MCF 10A (cell line): ENCODE measurements around the gene DHX30. TPM values are rescaled to one million over a fixed set of nuclear protein-coding genes. Genes with fewer than 3 reads are reported as not detected.

Experiments
- BruUV-seq: library from RNA; stranded (reverse); fragments of 400-500 nt; replicated peaks from 2 replicates; lab custom pipeline; 2021; lab: Mats Ljungman, UMichigan
- CTCF ChIA-PET: fragments of 300-600 bp; sonication (Branson Sonifier 250); formaldehyde crosslinking; extraction: SDS; loops from one replicate; lab custom pipeline; 2021; ENCODE audit warnings: antibody characterized with exemption, inconsistent platforms; lab: Yijun Ruan, JAX
- POLR2A ChIA-PET: fragments of 300-600, 350-650 bp; sonication (Branson Sonifier 250); formaldehyde crosslinking; extraction: SDS; loops from one replicate; lab custom pipeline; 2020; ENCODE audit warnings: antibody characterized with exemption, inconsistent platforms; lab: Yijun Ruan, JAX
- DNase-seq: peaks from one replicate; pipeline ENCODE4 v3.0.0-alpha.2; 2018; ENCODE audit not compliant: unreplicated experiment
- H3K27ac Mint-ChIP-seq: one replicate; pipeline ENCODE4 v1.8.0; 2022; ENCODE audit warnings: mild to moderate bottlenecking, low read depth, mixed read lengths; ENCODE audit not compliant: unreplicated experiment
- H3K27me3 Mint-ChIP-seq: one replicate; pipeline ENCODE4 v1.8.0; 2022; ENCODE audit warnings: mixed read lengths; ENCODE audit not compliant: insufficient read depth, unreplicated experiment
- H3K36me3 Mint-ChIP-seq: one replicate; pipeline ENCODE4 v1.8.0; 2022; ENCODE audit warnings: mild to moderate bottlenecking, moderate library complexity, mixed read lengths; ENCODE audit not compliant: insufficient read depth, unreplicated experiment
- H3K4me1 Mint-ChIP-seq: one replicate; pipeline ENCODE4 v1.8.0; 2022; ENCODE audit warnings: mixed read lengths; ENCODE audit not compliant: insufficient read depth, unreplicated experiment
- H3K4me3 Mint-ChIP-seq: one replicate; pipeline ENCODE4 v1.8.0; 2022; ENCODE audit warnings: mild to moderate bottlenecking, moderate library complexity, mixed read lengths; ENCODE audit not compliant: unreplicated experiment
- H3K9me3 Mint-ChIP-seq: one replicate; pipeline ENCODE4 v1.8.0; 2022; ENCODE audit warnings: mixed read lengths; ENCODE audit not compliant: unreplicated experiment
- intact Hi-C: fragments of 100-400 bp; cut with micrococcal nuclease; formaldehyde crosslinking; loops from 2 replicates; pipeline ENCODE4 v1.14.1; 2022
- total RNA-seq: library from RNA; stranded (reverse); gene quantifications from 2 replicates; pipeline ENCODE4 v1.2.3, GENCODE V29; 2022
- TF ChIP-seq, protein P1 (sequence below): fragments of 200-600 bp; IDR thresholded peaks from one replicate; pipeline ENCODE4 v1.8.0; 2022; ENCODE audit warnings: antibody characterized with exemption, mild to moderate bottlenecking; ENCODE audit not compliant: unreplicated experiment

Gene DHX30
- total RNA-seq, 1 experiment from 2014 or later, result 86.2 TPM

- no peaks in the 10 kb centered on the region for H3K27me3 Mint-ChIP-seq
- TF ChIP-seq, protein P1, sequence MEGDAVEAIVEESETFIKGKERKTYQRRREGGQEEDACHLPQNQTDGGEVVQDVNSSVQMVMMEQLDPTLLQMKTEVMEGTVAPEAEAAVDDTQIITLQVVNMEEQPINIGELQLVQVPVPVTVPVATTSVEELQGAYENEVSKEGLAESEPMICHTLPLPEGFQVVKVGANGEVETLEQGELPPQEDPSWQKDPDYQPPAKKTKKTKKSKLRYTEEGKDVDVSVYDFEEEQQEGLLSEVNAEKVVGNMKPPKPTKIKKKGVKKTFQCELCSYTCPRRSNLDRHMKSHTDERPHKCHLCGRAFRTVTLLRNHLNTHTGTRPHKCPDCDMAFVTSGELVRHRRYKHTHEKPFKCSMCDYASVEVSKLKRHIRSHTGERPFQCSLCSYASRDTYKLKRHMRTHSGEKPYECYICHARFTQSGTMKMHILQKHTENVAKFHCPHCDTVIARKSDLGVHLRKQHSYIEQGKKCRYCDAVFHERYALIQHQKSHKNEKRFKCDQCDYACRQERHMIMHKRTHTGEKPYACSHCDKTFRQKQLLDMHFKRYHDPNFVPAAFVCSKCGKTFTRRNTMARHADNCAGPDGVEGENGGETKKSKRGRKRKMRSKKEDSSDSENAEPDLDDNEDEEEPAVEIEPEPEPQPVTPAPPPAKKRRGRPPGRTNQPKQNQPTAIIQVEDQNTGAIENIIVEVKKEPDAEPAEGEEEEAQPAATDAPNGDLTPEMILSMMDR, result no peak
- intact Hi-C loops, result no loop called here
- peaks cover 88% of the 10 kb centered on the region for H3K36me3 Mint-ChIP-seq
- DNase-seq, result no peak
- POLR2A ChIA-PET, result no interaction called here
- H3K4me3 Mint-ChIP-seq, result no peak overlapping the region
- H3K9me3 Mint-ChIP-seq, result no peaks in the 10 kb centered on the region
- CTCF ChIA-PET, result interaction anchor here (0.6 to 0.7 kb wide), 2 partner anchors 14 to 288 kb away, joined by 3 to 4 read pairs; no protein-coding TSS in a partner anchor
- no peak overlapping the region for H3K27ac Mint-ChIP-seq
- no TSS peak for BruUV-seq
- H3K4me1 Mint-ChIP-seq, result no peaks in the 10 kb centered on the region
These were observed 60.6 kb downstream of the DHX30 start for GRCh38 chr3:47863391-47864128.

DNA sequence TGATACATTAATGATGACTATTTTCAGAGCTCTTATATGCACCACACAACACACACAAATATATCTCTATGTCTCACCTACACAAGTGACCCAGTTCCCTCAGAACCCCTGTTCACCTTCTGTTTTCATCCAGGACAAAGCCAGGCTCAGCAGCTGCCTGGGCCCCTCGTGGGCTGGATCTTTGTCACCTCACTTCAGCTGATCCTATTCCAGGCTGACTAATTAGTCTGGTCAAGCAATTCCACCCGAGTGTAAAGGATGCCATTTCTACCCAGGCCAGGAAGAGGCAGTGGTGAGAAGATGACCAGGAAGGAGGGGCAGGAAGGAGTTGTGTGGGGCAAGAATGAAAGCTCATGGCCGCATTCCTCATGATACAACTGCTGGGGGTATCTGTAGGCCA is 62.3 kb downstream of the DHX30 start:
- POLR2A ChIA-PET, result no interaction called here
- TF ChIP-seq, protein P1, result no peak
- CTCF ChIA-PET, result interaction anchor here (0.6 to 0.9 kb wide), 2 partner anchors 10 to 219 kb away, joined by 3 read pairs; no protein-coding TSS in a partner anchor
- no peaks in the 10 kb centered on the region for H3K4me1 Mint-ChIP-seq
- DNase-seq, result no peak
- intact Hi-C loops, result no loop called here
- H3K9me3 Mint-ChIP-seq, result no peaks in the 10 kb centered on the region
- H3K27ac Mint-ChIP-seq, result no peak overlapping the region
- no peak overlapping the region for H3K4me3 Mint-ChIP-seq
- peaks cover 90% of the 10 kb centered on the region for H3K36me3 Mint-ChIP-seq
- no TSS peak for BruUV-seq
- no peaks in the 10 kb centered on the region for H3K27me3 Mint-ChIP-seq

DNA sequence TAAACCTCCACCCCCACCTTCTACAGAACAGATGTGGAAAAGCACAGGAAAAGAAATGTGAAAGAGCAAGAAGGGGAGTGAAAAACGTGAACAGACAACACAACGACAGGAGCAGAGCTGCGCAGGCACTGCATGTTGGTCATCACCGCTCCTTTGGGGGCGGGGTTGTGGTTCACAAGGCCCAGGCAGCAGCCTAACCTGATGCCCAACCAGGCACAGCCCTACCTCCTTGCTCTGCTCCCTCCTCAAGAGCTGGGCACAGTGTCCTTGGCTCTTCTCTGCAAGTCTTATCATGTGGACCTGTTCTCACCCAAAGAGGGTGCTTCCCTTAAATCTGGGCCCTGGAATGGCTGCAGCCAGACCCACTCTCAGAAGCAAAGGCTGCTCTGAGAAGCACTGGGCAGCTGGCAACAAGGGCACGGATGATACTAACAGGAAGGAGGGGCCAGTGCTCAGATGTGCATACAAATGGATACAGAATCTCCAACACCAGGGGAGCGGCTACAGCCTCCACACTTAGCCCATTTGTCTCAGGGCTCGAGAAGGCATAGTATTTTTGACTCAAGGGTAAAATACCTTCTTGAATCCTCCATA is 64.6 kb downstream of the DHX30 start:
- H3K9me3 Mint-ChIP-seq, result no peaks in the 10 kb centered on the region

GRCh38 chr3:47868306-47868705 is 65.4 kb downstream of the DHX30 start:
- DNase-seq, result no peak
- ChIA-PET POLR2A (no interaction called here), CTCF (no interaction called here)
- no peaks in the 10 kb centered on the region for H3K9me3 Mint-ChIP-seq
- TF ChIP-seq, protein P1, result no peak
- peaks cover 73% of the 10 kb centered on the region for H3K36me3 Mint-ChIP-seq
- no TSS peak for BruUV-seq
- H3K4me1 Mint-ChIP-seq, result no peaks in the 10 kb centered on the region
- no peak overlapping the region for H3K27ac Mint-ChIP-seq
- H3K27me3 Mint-ChIP-seq, result no peaks in the 10 kb centered on the region
- intact Hi-C loops, result no loop called here
- no peak overlapping the region for H3K4me3 Mint-ChIP-seq

More for the DNA sequence above, 64.6 kb downstream of the DHX30 start:
- Mint-ChIP-seq H3K36me3 (peaks cover 77% of the 10 kb centered on the region), H3K4me3 (no peak overlapping the region), H3K27ac (no peak overlapping the region), H3K27me3 (no peaks in the 10 kb centered on the region), H3K4me1 (no peaks in the 10 kb centered on the region)
- ChIA-PET CTCF (interaction anchor here (1.0 kb wide), 1 partner anchor 284 kb away, joined by 3 read pairs; no protein-coding TSS in a partner anchor), POLR2A (interaction anchor here (0.7 to 0.9 kb wide), 2 partner anchors 54 to 273 kb away, joined by 3 read pairs; no protein-coding TSS in a partner anchor)
- no TSS peak for BruUV-seq
- intact Hi-C loops, result no loop called here
- TF ChIP-seq, protein P1, result no peak
- DNase-seq, result no peak
